HG02610 (cell line): ENCODE measurements around the gene ATF7.

Experiments used
- ATAC-seq: cut with Tn5 transposase; IDR thresholded peaks from one replicate; pipeline ENCODE4 v1.9.1; 2021; ENCODE audit warnings: mild to moderate bottlenecking, moderate library complexity; ENCODE audit not compliant: unreplicated experiment

The ATF7 gene

GRCh38 chr12:53532021-53532420 lies 94.2 kb downstream of the ATF7 start:
- ATAC-seq: no peak

DNA sequence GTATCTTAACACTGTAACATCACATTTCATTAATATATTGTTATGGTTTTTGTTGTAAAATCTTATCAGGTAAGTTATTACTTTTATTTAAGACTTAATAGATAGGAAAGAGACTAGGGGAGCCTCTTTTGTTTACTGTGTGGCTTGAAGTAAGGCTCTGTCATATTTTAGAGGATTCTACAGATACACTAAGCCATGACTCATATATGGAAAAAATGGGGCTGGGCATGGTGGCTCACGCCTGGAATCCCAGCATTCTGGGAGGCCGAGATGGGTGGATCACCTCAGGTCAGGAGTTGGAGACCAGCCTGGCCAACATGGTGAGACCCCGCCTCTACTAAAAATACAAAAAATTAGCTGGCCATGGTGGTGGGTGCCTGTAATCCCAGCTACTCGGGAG lies 95.3 kb downstream of the ATF7 start:
- no peak for ATAC-seq

GRCh38 chr12:53530061-53530460 lies 96.1 kb downstream of the ATF7 start:
- no peak for ATAC-seq

- no peak for ATAC-seq
Measured at GRCh38 chr12:53524476-53524875, 101.7 kb downstream of the ATF7 start.

GRCh38 chr12:53523131-53523530 lies 103.1 kb downstream of the ATF7 start:
- ATAC-seq: no peak

DNA sequence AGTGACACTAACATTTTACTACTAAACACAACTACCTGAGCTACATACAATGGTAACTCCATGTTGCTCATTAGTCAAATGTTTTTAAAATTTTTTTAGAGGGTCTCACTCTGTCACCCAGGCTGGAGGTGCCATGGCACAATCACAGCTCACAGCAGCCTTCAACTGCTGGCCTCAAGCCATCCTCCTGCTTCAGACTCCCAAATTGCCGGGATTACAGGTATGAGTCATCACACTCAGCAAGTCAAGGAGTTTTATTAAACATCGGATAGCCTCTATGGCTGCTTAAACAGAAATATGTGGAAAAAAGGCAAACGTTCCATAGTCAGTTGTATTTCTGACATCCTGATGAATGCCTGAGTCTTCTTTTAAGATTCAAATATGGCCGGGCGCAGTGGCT lies 107.8 kb downstream of the ATF7 start:
- ATAC-seq: no peak

DNA sequence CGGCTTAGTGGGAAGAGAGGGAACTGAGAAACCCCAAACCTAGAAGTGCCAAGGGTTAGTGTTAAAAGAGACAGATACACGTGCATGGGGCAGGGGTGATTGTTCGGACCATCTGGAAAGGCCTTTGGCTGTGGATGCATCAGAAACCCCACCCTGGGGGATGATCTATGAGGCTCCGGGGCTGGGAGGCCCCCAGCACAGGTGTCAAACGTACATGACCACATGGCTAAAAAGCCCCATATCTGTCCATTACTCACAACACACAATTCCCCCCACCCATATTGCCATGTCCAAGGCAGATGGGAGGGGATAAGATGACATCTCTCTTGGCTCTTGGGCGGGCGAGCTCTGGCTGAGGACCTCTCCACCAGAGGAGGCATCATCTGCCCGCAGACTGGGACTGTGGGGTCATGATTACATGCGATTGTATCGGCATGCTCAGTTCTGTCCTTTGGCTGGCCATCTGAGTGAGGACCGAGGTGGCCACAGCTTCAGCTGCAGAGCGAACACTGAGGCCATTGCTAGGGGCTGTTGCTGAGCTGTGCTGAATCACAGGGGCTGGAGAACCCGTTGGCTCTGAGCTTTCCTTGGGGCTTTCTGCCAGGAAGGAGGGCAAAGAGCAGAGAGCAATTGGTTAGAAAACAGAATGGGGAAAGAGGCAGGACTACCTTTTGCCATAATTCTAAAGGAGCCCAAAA lies 109.3 kb downstream of the ATF7 start:
- no peak for ATAC-seq

DNA sequence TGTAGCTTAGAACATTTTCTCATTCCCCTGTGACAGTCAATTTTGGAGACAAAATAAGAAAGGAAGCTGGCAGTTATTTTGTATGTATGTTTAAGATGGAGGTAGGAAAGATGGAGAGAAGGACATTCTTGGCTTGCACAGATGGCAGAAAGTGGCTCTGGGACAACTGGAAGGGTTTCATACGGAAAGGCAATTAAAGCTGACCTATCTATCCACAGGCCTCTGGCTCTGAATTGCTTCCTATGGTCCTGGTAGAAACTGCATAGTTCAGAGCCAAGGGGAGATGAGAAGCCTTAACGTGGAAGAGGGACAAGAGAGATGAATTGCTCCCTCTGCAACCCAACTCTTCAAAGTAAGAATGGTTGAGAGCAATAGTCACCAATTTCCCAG lies 110.9 kb downstream of the ATF7 start:
- ATAC-seq: no peak

GRCh38 chr12:53514628-53515290 lies 111.4 kb downstream of the ATF7 start:
- ATAC-seq: no peak

- ATAC-seq: no peak
Measured at GRCh38 chr12:53513712-53514410, 112.3 kb downstream of the ATF7 start.

GRCh38 chr12:53510181-53510812 lies 115.9 kb downstream of the ATF7 start:
- no peak for ATAC-seq

GRCh38 chr12:53508534-53509170 lies 117.5 kb downstream of the ATF7 start:
- ATAC-seq: peak; percentile 80

DNA sequence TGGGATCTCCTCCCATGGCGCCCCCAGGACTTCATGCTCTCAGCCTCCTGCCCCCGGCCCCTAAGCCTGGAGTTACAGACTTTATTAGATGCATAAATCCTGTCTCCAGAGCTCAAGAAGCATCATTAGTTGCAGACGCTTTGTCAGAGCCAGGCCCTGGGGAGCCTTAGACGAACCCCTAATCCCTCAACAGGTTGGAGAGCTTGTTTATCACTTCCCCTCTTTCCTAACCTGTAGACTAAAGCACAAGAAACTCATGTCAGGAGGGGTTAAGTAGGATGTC lies 118.6 kb downstream of the ATF7 start:
- no peak for ATAC-seq

GRCh38 chr12:53506881-53507602 lies 119.1 kb downstream of the ATF7 start, which contains the start of gene NPFF:
NPFF (minus strand) TSS chr12:53507484; CDS start chr12:53507474, 10 bp downstream.
- no peak for ATAC-seq

- no peak for ATAC-seq
Measured at GRCh38 chr12:53506450-53506785, 119.8 kb downstream of the ATF7 start.

DNA sequence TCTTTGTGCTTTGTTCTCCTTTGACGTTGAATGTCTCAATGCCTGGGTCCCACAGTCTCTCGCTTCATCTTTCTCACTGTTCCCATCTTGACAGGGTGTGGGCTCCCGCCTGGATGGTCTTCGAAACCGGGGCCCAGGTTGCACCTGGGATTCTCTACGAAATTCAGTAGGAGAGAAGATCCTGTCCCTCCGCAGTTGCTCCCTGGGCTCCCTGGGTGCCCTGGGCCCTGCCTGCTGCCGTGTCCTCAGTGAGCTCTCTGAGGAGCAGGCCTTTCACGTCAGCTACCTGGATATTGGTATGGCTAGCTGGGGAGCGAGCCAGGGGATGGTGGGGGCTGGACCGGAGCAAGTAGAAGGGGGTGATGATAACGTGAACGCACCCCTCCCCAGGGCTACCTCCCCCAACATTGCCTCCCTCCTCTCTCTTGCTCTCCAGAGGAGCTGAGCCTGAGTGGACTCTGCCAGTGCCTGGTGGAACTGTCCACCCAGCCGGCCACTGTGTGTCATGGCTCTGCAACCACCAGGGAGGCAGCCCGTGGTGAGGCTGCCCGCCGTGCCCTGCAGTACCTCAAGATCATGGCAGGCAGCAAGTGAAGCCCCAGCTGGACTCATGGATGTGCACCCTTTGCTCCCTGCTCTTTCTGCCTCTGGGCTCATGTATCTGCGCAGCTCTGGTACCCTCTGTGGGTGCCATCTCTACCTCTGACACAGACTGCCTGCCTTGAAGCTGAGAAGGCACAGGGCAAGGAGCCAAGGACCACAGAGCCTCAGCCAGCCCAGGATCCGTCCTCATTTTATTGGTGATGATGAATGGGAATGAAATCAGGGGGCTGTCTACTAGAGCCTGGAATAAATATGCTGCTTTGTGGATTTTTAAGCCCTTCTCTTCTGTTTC lies 120.4 kb downstream of the ATF7 start:
- ATAC-seq: no peak

DNA sequence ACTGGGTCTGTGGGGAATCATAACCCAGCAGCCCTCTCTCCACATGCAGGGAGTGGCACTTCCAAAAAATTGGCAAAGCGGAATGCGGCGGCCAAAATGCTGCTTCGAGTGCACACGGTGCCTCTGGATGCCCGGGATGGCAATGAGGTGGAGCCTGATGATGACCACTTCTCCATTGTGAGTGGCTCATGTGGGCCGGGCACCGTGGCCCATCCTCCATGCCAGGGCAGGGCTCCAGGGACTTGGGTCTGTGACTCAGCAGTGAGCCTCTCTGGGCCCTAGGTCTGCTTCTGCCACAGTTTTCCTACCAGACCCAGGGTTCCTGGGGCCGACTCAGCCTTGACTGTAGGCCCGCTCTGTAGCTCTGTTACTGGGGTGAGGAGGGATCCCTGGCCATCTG lies 121.1 kb downstream of the ATF7 start:
- no peak for ATAC-seq

DNA sequence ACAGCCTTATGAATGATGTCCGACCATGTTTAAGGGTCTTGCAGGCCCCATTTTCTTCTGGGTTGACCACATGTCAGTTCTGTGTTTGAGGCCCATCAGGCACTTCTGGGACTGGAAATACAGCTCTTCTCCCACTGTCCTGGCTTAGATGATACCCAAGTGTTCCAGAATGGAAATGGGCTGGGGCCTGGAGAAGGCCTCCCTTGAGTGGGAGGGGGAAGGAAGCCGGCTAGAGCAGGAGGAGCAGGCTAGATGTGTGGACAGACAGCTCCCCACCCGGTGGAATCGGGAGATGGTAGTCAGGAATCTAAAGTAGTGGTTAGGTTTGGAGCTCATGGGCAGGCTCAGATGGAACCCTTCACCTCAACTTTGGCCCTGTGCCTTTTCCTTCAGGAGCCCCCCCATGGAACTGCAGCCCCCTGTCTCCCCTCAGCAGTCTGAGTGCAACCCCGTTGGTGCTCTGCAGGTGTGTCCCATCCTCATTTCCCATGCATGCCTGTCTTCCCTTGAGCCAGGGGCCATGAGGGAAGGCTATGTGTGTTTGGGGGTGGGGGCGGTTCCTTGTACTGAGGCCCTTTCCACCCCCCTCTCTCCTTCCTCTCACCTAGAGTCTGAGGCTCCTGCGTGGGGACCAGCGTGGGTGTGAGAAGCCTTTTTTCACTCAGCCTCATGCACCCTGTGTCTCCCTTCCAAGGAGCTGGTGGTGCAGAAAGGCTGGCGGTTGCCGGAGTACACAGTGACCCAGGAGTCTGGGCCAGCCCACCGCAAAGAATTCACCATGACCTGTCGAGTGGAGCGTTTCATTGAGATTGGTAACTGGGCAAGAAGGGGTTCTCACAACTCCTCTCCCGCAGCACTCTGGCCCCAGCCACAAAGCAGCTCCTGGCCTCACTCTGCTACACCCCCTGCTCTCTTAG lies 121.9 kb downstream of the ATF7 start:
- ATAC-seq: no peak
